Bronchial epithelial cell (primary cell): Measurements from ENCODE around the gene CLDN18. TPM values are rescaled to one million over a fixed set of nuclear protein-coding genes. Genes with fewer than 3 reads are reported as not detected.

Source experiments
- DNase-seq: peaks from one replicate; pipeline ENCODE4 v3.0.0-alpha.2; 2010; ENCODE audit warnings: low read depth
- FAIRE-seq: peaks from 2 replicates; lab custom pipeline; 2011; peaks lifted over from hg19 to GRCh38; lab: Jason Lieb, UNC
- H3K27me3 ChIP-seq: 2 replicates; pipeline ENCODE4 v1.5.1; 2011; ENCODE audit warnings: low read length; ENCODE audit not compliant: control insufficient read depth, insufficient read depth
- H3K36me3 ChIP-seq: 2 replicates; pipeline ENCODE4 v1.5.1; 2011; ENCODE audit warnings: low read length; ENCODE audit not compliant: control insufficient read depth, insufficient read depth
- H3K4me3 ChIP-seq: 2 replicates; pipeline ENCODE4 v1.5.1; 2011; ENCODE audit warnings: mild to moderate bottlenecking, low read depth, low read length, control low read depth
- total RNA-seq: library from RNA; depleted of rRNA; stranded (reverse); fragments of >200 nt; gene quantifications from 2 replicates; pipeline ENCODE4 v1.2.1, GENCODE V29; 2014
- TF ChIP-seq, protein P1 (sequence below): IDR thresholded peaks from 2 replicates; pipeline ENCODE4 v1.5.1; 2011; ENCODE audit warnings: mild to moderate bottlenecking, moderate library complexity, low read length, control low read depth, inconsistent platforms; ENCODE audit not compliant: insufficient read depth, severe bottlenecking

CLDN18 gene
- total RNA-seq, 1 donor from 2014 or later = not detected

DNA sequence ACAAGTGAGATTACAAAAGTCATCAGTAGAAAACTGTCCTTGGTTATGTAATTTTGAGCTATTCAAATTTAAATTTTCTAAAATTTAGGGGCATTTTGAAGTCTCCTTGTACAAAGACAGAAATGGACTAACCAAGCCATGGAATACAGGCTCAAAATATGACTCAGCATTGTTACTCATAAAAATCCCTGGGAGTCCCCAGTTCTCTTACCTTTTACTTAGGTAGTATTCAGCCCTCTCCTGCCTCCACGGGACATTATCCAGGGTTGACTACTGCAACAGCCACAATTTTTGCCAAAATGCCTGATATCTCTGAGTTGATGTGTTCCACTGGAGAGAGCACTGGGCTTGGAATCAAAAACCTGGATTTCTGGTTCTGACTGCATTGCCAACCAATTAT, 25.0 kb downstream of the CLDN18 start:
- TF ChIP-seq, protein P1, sequence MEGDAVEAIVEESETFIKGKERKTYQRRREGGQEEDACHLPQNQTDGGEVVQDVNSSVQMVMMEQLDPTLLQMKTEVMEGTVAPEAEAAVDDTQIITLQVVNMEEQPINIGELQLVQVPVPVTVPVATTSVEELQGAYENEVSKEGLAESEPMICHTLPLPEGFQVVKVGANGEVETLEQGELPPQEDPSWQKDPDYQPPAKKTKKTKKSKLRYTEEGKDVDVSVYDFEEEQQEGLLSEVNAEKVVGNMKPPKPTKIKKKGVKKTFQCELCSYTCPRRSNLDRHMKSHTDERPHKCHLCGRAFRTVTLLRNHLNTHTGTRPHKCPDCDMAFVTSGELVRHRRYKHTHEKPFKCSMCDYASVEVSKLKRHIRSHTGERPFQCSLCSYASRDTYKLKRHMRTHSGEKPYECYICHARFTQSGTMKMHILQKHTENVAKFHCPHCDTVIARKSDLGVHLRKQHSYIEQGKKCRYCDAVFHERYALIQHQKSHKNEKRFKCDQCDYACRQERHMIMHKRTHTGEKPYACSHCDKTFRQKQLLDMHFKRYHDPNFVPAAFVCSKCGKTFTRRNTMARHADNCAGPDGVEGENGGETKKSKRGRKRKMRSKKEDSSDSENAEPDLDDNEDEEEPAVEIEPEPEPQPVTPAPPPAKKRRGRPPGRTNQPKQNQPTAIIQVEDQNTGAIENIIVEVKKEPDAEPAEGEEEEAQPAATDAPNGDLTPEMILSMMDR = no peak
- DNase-seq (peak; percentile 70), FAIRE-seq (no peak)
- Histone ChIP-seq H3K36me3 (no peaks in the 10 kb centered on the region), H3K4me3 (no peak overlapping the region), H3K27me3 (no peaks in the 10 kb centered on the region)

DNA sequence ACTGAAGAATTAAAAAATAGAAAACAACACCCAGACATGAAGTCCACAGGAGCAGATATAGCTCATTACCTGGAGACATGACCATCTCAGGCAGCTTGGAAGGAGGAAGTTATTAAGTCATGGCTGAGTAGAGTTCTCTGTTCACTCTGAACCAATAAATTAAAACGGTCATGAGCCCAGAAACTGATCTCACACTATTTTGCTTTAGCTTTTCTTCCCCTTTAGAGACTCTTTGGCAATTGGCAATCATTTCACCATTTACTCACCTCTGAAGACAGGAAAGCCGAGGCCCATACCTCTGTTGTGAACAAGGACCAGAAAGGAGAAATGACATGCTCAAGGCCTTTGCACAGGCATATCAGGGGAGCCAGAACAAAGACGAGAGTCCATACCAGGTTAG, 26.6 kb downstream of the CLDN18 start:
- DNase-seq (no peak), FAIRE-seq (no peak)
- Histone ChIP-seq H3K36me3 (no peaks in the 10 kb centered on the region), H3K27me3 (no peaks in the 10 kb centered on the region), H3K4me3 (no peak overlapping the region)
- TF ChIP-seq, protein P1 = no peak

DNA sequence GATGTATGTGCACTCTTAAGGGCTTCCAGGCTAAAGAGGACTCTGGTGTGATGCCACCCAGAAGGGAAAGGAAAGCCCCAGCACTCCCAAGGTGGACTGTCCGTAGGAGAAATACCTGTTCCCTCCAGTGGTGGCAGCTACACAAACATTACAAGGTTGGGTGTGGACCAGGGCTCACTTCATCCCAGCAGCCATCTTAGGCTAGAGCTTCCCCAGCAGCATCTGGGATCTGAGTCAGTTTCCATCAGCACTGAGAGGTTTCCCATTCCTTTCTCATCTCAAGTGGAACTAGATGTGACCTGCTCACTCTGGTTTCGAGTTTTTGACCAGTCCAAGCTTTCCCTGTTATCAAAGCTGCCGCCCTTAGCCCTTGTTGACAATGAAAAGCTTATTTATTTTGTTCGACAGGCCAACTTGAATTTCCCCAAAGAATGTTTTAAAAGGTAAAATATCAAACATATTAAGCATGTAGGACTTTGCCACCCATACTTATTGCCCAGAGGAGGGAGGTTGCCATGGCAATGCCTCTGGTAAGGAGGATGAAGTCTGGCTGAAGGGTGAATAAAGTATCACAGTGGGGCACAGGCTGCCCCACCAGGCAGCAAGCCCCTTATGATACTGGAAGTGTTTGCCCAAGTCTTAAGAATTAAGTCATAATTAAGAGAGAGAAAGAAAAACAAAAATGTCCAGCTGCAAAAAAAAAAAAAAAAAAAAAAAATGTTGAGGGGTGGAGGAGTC, 28.9 kb downstream of the CLDN18 start:
- no peaks in the 10 kb centered on the region for H3K27me3 ChIP-seq
- FAIRE-seq = no peak
- TF ChIP-seq, protein P1 = no peak

DNA sequence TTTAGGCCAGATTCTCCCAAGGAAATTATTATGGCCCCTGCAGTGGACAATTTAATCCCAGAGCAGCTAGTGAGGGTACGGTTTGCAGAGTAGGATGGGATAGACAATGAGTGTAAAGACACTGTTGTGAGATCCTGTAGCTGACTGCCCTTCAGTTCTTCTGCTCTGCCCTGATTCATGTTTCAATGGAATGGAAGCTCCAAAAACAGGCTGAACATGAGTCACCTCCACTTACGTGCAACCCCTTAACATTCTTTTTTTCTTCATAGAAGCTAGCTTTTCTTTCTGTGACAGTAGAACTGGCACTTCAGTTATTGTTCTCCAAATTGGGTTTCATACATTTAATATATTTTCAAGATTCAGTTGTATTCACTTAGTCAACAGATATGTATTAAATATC, 32.1 kb downstream of the CLDN18 start:
- DNase-seq (peak; percentile 84), FAIRE-seq (no peak)
- TF ChIP-seq, protein P1 = no peak
- Histone ChIP-seq H3K36me3 (no peaks in the 10 kb centered on the region), H3K27me3 (no peaks in the 10 kb centered on the region), H3K4me3 (no peak overlapping the region)

More for the DNA sequence above, 28.9 kb downstream of the CLDN18 start:
- Histone ChIP-seq H3K4me3 (no peak overlapping the region), H3K36me3 (no peaks in the 10 kb centered on the region)
- no peak for DNase-seq

DNA sequence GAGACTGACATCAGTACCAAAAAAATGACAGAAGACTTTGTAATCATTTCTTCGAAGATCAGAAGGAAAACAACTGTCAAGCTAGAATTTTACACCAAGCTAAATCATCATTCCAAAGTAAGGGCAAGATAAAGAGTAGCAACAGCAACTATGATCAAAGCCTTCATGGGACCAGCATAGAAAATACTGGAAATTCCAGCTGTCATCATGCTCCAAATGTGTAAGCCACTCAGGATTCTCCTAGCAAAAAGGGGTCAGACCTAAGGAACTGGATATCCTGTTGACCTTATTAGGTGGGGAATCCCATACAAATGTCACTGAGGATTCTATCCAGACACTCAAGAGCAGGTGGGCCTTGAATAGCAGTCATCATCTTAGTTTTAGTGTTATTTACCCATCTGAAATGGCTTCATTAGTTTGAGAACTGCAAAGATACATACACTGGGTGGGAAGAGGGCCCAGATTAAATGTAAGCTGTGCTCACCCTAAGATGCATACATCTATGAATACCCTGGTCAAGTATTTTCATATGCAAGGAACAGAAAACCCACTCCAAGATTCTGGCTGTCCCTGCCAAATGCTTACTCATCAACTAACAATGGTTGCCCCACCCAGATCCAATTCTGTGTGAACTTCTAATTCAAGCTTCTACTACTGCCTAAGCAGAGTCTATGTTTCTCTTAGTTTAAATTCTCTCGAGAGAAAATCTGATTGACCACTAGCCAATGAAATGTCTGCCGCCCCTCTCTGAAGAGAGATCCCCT, 33.5 kb downstream of the CLDN18 start:
- no peak overlapping the region for H3K4me3 ChIP-seq
- peak; percentile 90 for DNase-seq
- no peaks in the 10 kb centered on the region for H3K36me3 ChIP-seq
- no peaks in the 10 kb centered on the region for H3K27me3 ChIP-seq
- TF ChIP-seq, protein P1 = no peak
- no peak for FAIRE-seq
